Motor neuron (in vitro differentiated cells): ENCODE results near the gene ACOT12. TPM values are rescaled to one million over a fixed set of nuclear protein-coding genes. Genes with fewer than 3 reads are reported as not detected.
A peak's percentile ranks its signal among the peaks of the same experiment; 100 is the strongest.
"Not testable (repeated sequence)": the region's sequence is repeated elsewhere in the genome, so short reads cannot be mapped to it uniquely, and the experiment has no call there.

ENCODE experiments used
- ATAC-seq, 8 experiments: fragments of 200-7000 bp; cut with Tn5 transposase; replicated peaks in 6 of 8; 2 replicates each; pipeline ENCODE4 v1.8.0; 2021; ENCODE audit warnings: mild to moderate bottlenecking in 8 of 8, moderate library complexity in 8 of 8
- H3K27ac ChIP-seq, 2 donors: fragments of 250-450 bp; sonication (Bioruptor Pico); 2 replicates each; pipeline ENCODE4 v1.9.0; 2021; ENCODE audit warnings: antibody characterized with exemption in 2 of 2, mild to moderate bottlenecking in 2 of 2, moderate library complexity in 1 of 2
- H3K4me1 ChIP-seq, 2 donors: fragments of 250-450 bp; sonication (Bioruptor Pico); replicated peaks in 1 of 2; 2 replicates each; pipeline ENCODE4 v1.6.1; 2021; ENCODE audit warnings: antibody characterized with exemption in 2 of 2, mild to moderate bottlenecking in 2 of 2, moderate library complexity in 1 of 2
- H3K4me3 ChIP-seq, 5 donors: fragments of 250-450 bp; sonication (Bioruptor Pico); 2 replicates each; pipeline ENCODE4 v1.9.0; 2021; ENCODE audit warnings: antibody characterized with exemption in 5 of 5, mild to moderate bottlenecking in 5 of 5, moderate library complexity in 4 of 5
- WGBS, 10 experiments: fragments of 450-650 bp; shearing (Covaris generic); methylation state at CpG; one replicate each; pipeline ENCODE4 v1.0.0; 2022; 5-methylcytosine and 5-hydroxymethylcytosine counted together
- in situ Hi-C, 9 experiments: fragments of 400-800 bp; cut with MboI; loops; one replicate each; pipeline ENCODE4 v1.15.0; 2021; ENCODE audit warnings: low sequenced_read_pairs in 9 of 9, low pct_unique_long_range_greater_than_20kb in 2 of 9; ENCODE audit not compliant: unreplicated experiment in 9 of 9
- total RNA-seq, 8 experiments: library from RNA; unstranded; fragments of 300-600 nt; gene quantifications; 2 replicates each; pipeline versions ENCODE4 v1.2.3 to v1.2.4, GENCODE V29; 2022

The ACOT12 gene
- total RNA-seq, 8 experiments from 2014 or later: 0.16 to 8.8 (median 0.27) TPM; not detected in 1

DNA sequence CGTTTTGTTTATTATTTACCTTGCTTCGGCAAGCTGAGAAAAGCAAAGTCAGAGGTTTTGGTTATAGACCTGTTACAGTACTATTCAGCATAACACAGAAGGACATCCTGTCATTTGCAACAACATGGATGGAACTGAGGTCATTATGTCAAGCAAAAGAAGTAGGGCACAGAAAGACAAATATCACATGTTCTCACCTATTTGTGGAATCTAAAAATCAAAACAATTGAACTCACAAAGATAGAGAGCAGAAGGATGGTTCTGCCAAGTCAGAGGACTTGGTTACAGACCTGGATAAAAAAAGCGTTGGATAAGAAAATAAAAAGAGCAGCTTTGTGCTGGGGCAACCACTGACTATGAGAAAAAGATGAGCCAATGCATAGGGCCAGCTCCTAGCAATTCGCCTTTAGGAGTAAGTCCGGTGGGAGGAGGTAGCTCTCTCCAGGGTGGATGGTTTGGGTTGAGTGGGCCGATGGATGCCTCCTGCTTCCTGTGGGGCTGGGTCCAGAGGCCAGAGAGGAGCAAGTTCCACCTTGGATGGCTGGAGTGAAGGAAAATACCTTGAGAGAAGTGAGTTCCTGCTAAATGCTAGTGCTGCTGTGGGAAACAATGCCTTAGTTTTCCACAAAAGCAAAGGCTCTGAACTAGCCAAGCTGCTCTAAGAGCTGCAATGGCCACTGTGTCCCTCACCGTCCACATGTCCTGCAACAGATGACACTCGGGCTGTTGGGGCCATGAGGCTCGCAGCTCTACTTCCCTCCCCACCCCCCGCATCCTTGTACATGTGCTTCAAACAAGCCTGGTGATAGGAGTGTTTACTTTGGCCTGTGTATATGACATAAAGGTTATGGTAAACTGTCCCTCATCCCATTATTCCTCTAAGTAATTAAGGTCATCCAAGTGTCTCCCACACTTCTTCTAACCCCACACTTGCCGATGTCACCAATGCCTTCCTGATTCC, 38.4 kb downstream of the ACOT12 start:
- Histone ChIP-seq H3K4me3 (no peak overlapping the region), H3K27ac (no peak overlapping the region), H3K4me1 (no peaks in the 10 kb centered on the region)
- 14 to 100% (median 81%) methylated on average over 2 to 8 of the region's 11 CpGs for WGBS, 10 experiments
- in situ Hi-C loops: no loop called here
- no peak for ATAC-seq

DNA sequence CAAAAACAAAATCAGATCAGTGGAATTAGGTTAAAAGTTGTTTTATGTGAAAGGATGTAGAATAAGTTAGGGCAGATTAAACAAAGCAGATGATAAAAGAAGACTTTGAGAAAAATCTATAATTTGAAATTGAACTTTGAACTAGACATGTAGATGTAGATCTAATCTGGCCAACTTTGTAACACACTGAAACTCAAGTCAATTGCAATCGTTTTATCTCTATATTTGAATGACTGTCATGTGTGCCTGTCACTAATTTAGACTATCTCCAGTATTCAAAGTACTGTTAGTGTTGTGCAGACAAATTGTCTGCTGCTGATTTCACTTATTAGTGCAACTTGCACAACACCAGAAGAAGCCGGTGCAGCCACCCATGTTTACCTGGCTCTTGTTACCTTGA, 39.8 kb downstream of the ACOT12 start:
- no peak for ATAC-seq
- in situ Hi-C loops: no loop called here
- Histone ChIP-seq H3K4me1 (no peaks in the 10 kb centered on the region), H3K4me3 (no peak overlapping the region), H3K27ac (no peak overlapping the region)
- 28 to 85% (median 50%) methylated on average over 1 to 2 of the region's 2 CpGs; no CpG with 5 or more reads in 2 of the 10 experiments for WGBS, 10 experiments

DNA sequence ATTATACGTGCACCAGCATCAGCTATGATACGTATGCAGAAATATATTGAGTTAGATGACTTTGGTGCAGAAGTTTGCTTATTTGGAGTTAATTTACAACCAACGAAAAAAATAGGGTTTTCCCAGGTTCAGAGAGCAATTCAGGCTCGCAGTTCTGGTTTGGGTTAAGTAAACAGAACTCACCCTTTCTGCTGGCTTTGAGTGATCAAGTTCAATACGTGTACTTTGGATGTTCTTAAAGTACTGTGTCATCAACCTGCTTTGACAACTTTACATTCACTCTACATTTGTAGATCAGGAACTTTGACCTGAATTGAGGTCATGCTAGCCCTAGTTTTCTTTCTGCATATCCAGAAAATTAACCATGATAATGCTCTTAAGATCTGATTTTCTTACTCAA, 40.7 kb downstream of the ACOT12 start:
- in situ Hi-C loops: no loop called here
- no peak overlapping the region for H3K27ac ChIP-seq
- no peak overlapping the region for H3K4me3 ChIP-seq
- WGBS, 10 experiments: 31 to 73% (median 59%) methylated on average over 2 to 5 of the region's 5 CpGs; no CpG with 5 or more reads in 1 of the 10 experiments
- no peaks in the 10 kb centered on the region for H3K4me1 ChIP-seq
- no peak for ATAC-seq

DNA sequence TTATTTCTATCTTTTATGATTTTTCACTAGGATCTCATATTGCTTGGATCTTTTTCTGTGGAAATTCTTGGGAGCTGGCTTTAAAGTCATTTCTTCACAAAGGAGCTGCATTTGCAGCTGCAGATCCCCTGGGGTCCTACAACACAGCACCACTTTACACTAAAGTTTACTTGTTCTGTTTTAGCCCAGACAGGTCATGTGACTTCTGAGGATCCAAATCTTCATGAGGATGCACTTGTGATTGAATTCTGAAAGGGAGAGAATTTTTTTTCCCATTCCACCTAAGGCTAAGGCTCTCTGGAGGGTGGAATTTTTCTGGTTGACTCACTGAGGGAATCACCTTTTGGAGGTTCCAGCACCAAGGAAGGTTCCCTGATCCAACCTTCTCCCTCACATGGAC, 43.4 kb downstream of the ACOT12 start:
- in situ Hi-C loops: no loop called here
- H3K27ac ChIP-seq: no peak overlapping the region
- no peak overlapping the region for H3K4me3 ChIP-seq
- no peaks in the 10 kb centered on the region for H3K4me1 ChIP-seq
- no peak for ATAC-seq

DNA sequence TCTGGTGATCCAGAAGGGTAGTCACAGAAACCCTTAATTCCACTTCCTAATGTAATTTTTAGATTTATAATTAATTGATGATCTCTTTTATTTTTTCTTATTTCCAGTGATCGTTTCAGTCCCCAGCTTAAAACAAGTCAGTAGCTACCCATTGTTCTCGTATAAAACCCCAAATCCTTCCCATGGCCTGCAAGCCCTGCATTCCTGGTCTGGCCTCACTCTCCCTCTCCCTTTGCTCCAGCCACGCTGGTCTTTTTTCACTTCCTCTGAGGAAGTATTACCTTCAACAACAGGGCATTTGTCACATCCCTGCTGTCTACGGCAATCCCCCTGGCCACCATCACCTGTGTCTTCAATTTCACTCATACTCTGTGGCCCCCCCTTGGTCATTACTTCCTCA, 44.8 kb downstream of the ACOT12 start:
- Histone ChIP-seq H3K4me3 (no peak overlapping the region), H3K4me1 (no peaks in the 10 kb centered on the region), H3K27ac (no peak overlapping the region)
- ATAC-seq: no peak
- WGBS, 10 experiments: 40 to 96% (median 68%) methylated on average over 1 to 4 of the region's 4 CpGs; no CpG with 5 or more reads in 2 of the 10 experiments
- in situ Hi-C loops: no loop called here

DNA sequence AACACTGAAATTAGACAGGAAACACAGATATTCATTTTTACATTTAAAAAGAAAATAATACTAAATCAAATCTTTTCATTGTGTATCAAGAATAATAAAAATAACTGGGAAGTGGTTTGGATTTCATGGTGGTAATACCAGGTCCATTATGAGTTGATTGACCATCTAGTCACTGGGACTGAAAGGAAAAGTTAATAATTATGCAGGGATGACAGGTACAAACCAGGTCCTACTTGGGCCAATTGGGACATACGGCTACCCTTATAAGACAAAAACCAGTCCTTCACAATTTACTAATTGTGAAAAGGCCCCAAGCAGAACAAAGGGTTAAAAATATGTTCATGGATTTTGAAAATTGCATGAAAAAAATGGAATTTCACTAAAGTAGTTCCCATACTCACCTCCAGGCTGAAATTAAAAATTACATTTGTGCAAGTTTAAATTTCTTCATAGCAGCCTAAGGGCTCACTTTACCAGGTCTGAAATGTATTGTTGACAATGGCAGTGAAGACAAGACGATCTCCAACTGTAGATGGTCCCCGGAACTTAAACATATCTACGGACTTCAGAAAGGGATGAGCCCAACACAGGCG, 48.4 kb downstream of the ACOT12 start:
- WGBS, 10 experiments: 39 to 100% (median 91%) methylated on average over 1 to 5 of the region's 5 CpGs; no CpG with 5 or more reads in 1 of the 10 experiments
- H3K4me3 ChIP-seq: no peak overlapping the region

DNA sequence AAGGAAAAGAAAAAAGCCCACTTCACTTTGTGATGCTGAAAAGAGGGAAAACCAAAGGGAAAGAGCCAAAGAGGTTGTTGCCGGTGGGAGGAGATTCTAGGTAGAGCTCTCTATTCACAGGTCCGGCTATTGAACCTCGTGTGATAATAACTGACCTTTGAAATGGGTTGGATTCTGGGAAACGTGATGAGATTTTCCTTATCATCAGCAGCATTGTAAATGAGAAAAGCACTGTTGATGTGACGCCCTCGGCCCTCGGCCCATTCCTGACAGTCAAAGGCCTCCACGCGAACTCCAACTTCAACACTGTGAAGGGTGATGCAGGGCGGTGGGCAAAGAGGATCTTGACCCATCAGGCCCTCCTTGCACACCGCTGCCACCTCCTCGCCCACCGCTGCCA, 49.2 kb downstream of the ACOT12 start:
- no peak overlapping the region for H3K27ac ChIP-seq
- in situ Hi-C loops: no loop called here
- no peak for ATAC-seq
- no peak overlapping the region for H3K4me3 ChIP-seq
- H3K4me1 ChIP-seq: no peaks in the 10 kb centered on the region
- WGBS, 10 experiments: 49 to 100% (median 91%) methylated on average over 1 to 8 of the region's 13 CpGs; no CpG with 5 or more reads in 2 of the 10 experiments

More for the DNA sequence above, 48.4 kb downstream of the ACOT12 start:
- in situ Hi-C loops: no loop called here
- no peak overlapping the region for H3K27ac ChIP-seq
- no peak for ATAC-seq
- H3K4me1 ChIP-seq: no peaks in the 10 kb centered on the region

DNA sequence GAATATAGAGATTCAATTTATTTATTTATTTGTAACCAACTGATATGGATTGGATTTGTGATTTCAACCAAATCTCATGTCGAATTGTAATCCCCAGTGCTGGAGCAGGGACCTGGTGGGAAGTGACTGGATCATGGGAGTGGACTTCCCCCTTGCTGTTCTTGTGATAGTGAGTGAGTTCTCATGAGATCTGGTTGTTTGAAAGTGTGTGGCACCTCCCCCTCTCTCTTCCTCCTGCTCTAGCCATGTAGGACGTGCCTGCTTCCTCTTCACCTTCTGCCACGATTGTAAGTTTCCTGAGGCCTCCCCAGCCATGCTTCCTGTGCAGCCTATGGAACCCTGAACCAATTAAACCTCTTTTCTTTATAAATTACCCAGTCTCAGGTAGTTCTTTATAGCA, 55.7 kb downstream of the ACOT12 start:
- H3K4me1 ChIP-seq, H3K4me3 ChIP-seq, H3K27ac ChIP-seq, ATAC-seq, in situ Hi-C loops: not testable (repeated sequence)
- WGBS, 10 experiments: 70 to 86% (median 76%) methylated on average over 1 to 3 of the region's 3 CpGs; no CpG with 5 or more reads in 6 of the 10 experiments

DNA sequence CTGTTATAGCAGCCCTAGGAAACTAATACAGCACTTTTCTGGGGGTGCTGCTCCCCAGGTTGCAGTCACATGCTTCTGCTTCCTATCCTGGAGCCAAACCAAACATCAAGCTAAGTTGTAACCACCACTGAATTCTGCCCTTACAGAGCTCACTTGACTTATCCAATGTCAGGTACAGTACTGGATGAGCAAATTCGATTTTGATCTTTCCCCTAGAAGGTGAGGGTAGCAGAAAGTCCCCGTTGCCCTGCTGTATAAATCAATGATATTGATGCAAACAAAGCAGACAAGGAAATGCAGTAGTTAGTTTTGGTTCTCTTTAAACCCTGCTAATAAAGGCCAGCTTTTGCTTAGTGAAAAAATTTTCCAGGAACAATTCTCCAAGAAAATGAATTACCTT, 56.1 kb downstream of the ACOT12 start:
- in situ Hi-C loops: no loop called here
- WGBS, 10 experiments: 0 to 67% (median 54%) methylated on average over 1 to 2 of the region's 2 CpGs; no CpG with 5 or more reads in 2 of the 10 experiments
- no peak overlapping the region for H3K4me3 ChIP-seq
- H3K4me1 ChIP-seq: no peaks in the 10 kb centered on the region
- ATAC-seq: no peak
- H3K27ac ChIP-seq: no peak overlapping the region

DNA sequence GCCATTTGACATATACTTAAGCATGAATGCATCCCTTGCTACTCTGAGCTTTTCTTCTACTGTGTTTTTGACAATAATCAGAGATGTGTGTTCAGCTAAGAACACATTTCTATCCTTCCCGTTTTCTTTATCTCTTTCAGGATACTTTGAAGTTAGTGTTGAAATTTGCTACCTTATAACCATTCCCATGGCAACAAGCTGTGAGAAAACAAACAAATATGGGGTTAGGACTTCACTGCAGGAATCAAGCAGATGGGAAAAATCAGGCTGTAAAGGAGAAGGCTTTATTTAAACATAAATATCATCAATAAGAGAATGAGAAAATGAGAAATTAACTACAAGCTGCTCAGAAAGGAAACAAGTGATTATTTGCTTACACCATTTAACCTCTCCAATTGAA, 57.4 kb downstream of the ACOT12 start:
- H3K4me3 ChIP-seq: no peak overlapping the region
- ATAC-seq: no peak
- in situ Hi-C loops: no loop called here
- H3K27ac ChIP-seq: no peak overlapping the region
- H3K4me1 ChIP-seq: no peaks in the 10 kb centered on the region
- 0 to 82% (median 33%) methylated on average over 1 of the region's 1 CpG; no CpG with 5 or more reads in 2 of the 10 experiments for WGBS, 10 experiments

DNA sequence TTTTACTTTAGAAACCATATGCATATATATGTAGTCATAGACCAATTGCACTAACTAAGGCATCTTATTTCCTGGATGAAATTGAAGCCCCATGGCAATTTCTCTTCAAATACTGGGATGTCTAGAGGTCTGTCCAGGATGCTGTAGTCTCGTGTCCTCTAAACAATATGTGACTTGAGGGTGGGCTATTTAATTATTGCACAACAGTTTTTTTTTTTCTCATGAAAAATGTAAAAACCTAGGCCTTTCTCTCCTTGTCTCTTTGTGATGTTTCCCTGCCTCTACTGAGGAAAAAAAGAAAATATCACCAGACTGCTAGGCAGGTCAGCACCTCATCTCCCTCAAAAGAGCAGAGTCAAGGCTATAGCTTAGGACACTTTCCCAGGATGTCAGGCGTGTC, 58.0 kb downstream of the ACOT12 start:
- Histone ChIP-seq H3K27ac (no peak overlapping the region), H3K4me3 (no peak overlapping the region), H3K4me1 (no peaks in the 10 kb centered on the region)
- no peak for ATAC-seq
- WGBS, 10 experiments: 25 to 100% (median 74%) methylated on average over 1 to 2 of the region's 2 CpGs
- in situ Hi-C loops: no loop called here

DNA sequence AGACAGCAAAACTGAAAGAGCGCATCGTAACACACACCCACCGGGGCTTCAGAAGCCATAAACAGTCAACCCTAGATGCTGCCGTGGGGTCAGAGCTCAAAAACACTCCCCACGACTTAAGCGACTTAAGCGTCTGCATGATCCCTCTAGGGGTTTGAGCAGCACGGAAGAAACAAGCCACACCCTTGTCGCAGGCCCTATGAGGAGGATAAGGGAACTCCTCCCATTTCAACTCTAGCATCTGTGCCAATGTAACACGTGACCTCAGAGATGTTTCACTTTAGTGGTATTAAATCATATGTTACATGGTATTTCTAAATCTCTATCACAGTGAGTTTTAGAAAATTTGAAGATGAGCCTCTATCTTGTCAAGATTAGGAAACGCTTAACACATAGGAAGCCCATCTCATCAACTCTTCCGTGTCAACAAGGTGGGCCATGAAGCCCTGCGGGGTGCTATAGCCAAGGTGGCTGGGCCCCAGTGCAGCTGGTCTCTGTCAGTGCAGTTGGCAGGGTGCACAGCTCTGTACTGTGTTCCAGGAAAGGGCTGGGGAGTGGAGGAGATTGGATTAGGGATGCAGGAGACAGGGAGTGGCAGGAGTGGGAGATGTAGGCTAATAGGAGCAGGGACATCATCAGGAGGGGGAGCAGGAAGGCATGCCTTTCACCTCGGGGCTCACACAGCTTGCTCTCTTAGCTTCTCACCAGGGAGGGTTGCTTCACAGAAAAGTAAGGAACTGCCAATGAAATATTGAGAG, 59.5 kb downstream of the ACOT12 start:
- Histone ChIP-seq H3K27ac (no peak overlapping the region), H3K4me3 (no peak overlapping the region), H3K4me1 (no peaks in the 10 kb centered on the region)
- ATAC-seq: peak in 2 of 8 experiments; percentile 92 to 93
- in situ Hi-C loops: no loop called here
- WGBS, 10 experiments: 20 to 100% (median 73%) methylated on average over 1 to 8 of the region's 14 CpGs; no CpG with 5 or more reads in 1 of the 10 experiments

DNA sequence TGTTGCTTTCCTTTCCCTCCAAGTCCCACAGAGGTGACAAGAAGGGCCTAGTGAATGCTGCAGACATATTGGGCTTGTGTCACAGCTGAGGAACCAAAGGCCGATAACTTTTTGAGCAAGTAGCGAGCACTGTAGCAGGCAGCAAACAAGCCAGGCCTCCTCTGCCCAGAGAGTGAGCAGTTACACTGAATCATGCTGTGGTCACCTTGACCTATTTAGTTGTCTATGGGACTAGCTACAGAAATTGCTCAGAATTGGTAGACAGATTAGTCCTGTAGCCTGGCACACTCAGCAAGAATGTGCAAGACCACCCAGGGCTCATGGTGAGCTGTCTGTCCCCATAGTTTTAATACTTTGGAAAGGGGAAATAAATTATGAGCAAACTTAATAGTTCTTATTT, 67.4 kb downstream of the ACOT12 start:
- no peak for ATAC-seq
- in situ Hi-C loops: no loop called here
- WGBS, 10 experiments: 80 to 100% (median 100%) methylated on average over 1 to 2 of the region's 2 CpGs; no CpG with 5 or more reads in 6 of the 10 experiments

More for the DNA sequence above, 67.4 kb downstream of the ACOT12 start:
- Histone ChIP-seq H3K4me1 (no peaks in the 10 kb centered on the region), H3K27ac (no peak overlapping the region), H3K4me3 (no peak overlapping the region)
